KMS-11 (cell line): ENCODE results near the gene SIX4.
"Not testable (repeated sequence)": the region's sequence is repeated elsewhere in the genome, so short reads cannot be mapped to it uniquely, and the experiment has no call there.

Experiments
- H2AFZ ChIP-seq: fragments of 200-600 bp; sonication (generic); 2 replicates; pipeline ENCODE4 v1.6.1; 2016; ENCODE audit warnings: antibody characterized with exemption, mixed run types, low read depth
- H3K27ac ChIP-seq: fragments of 200-600 bp; sonication (generic); 2 replicates; pipeline ENCODE4 v1.6.1; 2016; ENCODE audit warnings: mild to moderate bottlenecking, mixed run types
- H3K27me3 ChIP-seq: fragments of 200-600 bp; sonication (generic); 2 replicates; pipeline ENCODE4 v1.6.1; 2017; ENCODE audit warnings: mild to moderate bottlenecking, low read depth, mixed run types, moderate library complexity; ENCODE audit not compliant: insufficient read depth
- H3K36me3 ChIP-seq: fragments of 200-600 bp; sonication (generic); 2 replicates; pipeline ENCODE4 v1.6.1; 2017; ENCODE audit warnings: mild to moderate bottlenecking, mixed run types; ENCODE audit not compliant: insufficient read depth
- H3K4me1 ChIP-seq: fragments of 200-600 bp; sonication (generic); 2 replicates; pipeline ENCODE4 v1.6.1; 2016; ENCODE audit warnings: mild to moderate bottlenecking, low read depth, mixed run types; ENCODE audit not compliant: poor library complexity, severe bottlenecking
- H3K4me2 ChIP-seq: fragments of 200-600 bp; sonication (generic); 2 replicates; pipeline ENCODE4 v1.7.0; 2016; ENCODE audit warnings: mild to moderate bottlenecking, mixed run types
- H3K4me3 ChIP-seq: fragments of 200-600 bp; sonication (generic); IDR thresholded peaks from 2 replicates; pipeline ENCODE4 v1.6.1; 2017; ENCODE audit warnings: low read depth, low read length, mixed read lengths; ENCODE audit not compliant: insufficient read depth
- H3K79me2 ChIP-seq: fragments of 200-600 bp; sonication (generic); 2 replicates; pipeline ENCODE4 v1.6.1; 2016; ENCODE audit warnings: low read depth, mixed run types; ENCODE audit not compliant: insufficient read depth
- H3K9ac ChIP-seq: fragments of 200-600 bp; sonication (generic); 2 replicates; pipeline ENCODE4 v1.6.1; 2016; ENCODE audit warnings: mild to moderate bottlenecking, mixed run types
- H4K20me1 ChIP-seq: fragments of 200-600 bp; sonication (generic); 2 replicates; pipeline ENCODE4 v1.6.1; 2016; ENCODE audit warnings: mild to moderate bottlenecking, mixed run types; ENCODE audit not compliant: insufficient read depth
- CTCF ChIP-seq: fragments of 200-600 bp; sonication (generic); conservative IDR thresholded peaks from 2 replicates; pipeline ENCODE4 v1.6.1; 2017; ENCODE audit warnings: low read depth, mild to moderate bottlenecking, antibody characterized with exemption, low read length, moderate library complexity, mixed read lengths

Gene SIX4

GRCh38 chr14:60736494-60736893, 12.3 kb upstream of the SIX4 start:
- H3K36me3 ChIP-seq = no peaks in the 10 kb centered on the region
- peaks cover 16% of the 10 kb centered on the region for H3K4me1 ChIP-seq
- H3K79me2 ChIP-seq = peaks cover 17% of the 10 kb centered on the region
- H3K4me3 ChIP-seq = no peak overlapping the region
- TF ChIP-seq CTCF = no peak
- no peaks in the 10 kb centered on the region for H3K27me3 ChIP-seq
- no peak overlapping the region for H2AFZ ChIP-seq
- no peak overlapping the region for H3K4me2 ChIP-seq
- H3K9ac ChIP-seq = no peak overlapping the region
- H3K27ac ChIP-seq = no peak overlapping the region
- H4K20me1 ChIP-seq = no peaks in the 10 kb centered on the region

GRCh38 chr14:60735416-60735815, 11.3 kb upstream of the SIX4 start:
- no peak overlapping the region for H3K27ac ChIP-seq

GRCh38 chr14:60734465-60735242, 10.5 kb upstream of the SIX4 start, which contains the start of gene MNAT1:
Gene MNAT1 (plus strand): TSS chr14:60734761. CDS start chr14:60734863, 102 bp downstream.
- H3K4me1 ChIP-seq = peaks cover 16% of the 10 kb centered on the region
- H2AFZ ChIP-seq = peak within 1 kb of the TSS; percentile 83
- peak within 1 kb of the TSS; percentile 83; the same call in 1 of the 2 replicates for H3K9ac ChIP-seq
- peaks cover 17% of the 10 kb centered on the region for H3K79me2 ChIP-seq
- no peak within 1 kb of the TSS; the same call in 1 of the 2 replicates for H3K27ac ChIP-seq
- TF ChIP-seq CTCF = no peak
- H4K20me1 ChIP-seq = no peaks in the 10 kb centered on the region
- H3K4me3 ChIP-seq = no peak within 1 kb of the TSS
- H3K27me3 ChIP-seq = no peaks in the 10 kb centered on the region
- H3K4me2 ChIP-seq = peak within 1 kb of the TSS; percentile 73
- no peaks in the 10 kb centered on the region for H3K36me3 ChIP-seq

More at GRCh38 chr14:60735416-60735815, 11.3 kb upstream of the SIX4 start:
- no peaks in the 10 kb centered on the region for H3K27me3 ChIP-seq
- H2AFZ ChIP-seq = no peak overlapping the region; the same call in 1 of the 2 replicates
- peaks cover 17% of the 10 kb centered on the region for H3K79me2 ChIP-seq
- no peaks in the 10 kb centered on the region for H3K36me3 ChIP-seq
- H4K20me1 ChIP-seq = no peaks in the 10 kb centered on the region
- peak overlapping the region; percentile 62 for H3K4me2 ChIP-seq
- peak overlapping the region; percentile 83; the same call in 1 of the 2 replicates for H3K9ac ChIP-seq
- H3K4me3 ChIP-seq = no peak overlapping the region
- TF ChIP-seq CTCF = no peak
- H3K4me1 ChIP-seq = peaks cover 16% of the 10 kb centered on the region

- TF ChIP-seq CTCF = no peak
- Histone ChIP-seq H3K36me3 (no peaks in the 10 kb centered on the region), H3K4me3 (no peak overlapping the region), H3K4me2 (no peak overlapping the region), H4K20me1 (no peaks in the 10 kb centered on the region), H3K9ac (no peak overlapping the region), H3K27me3 (no peaks in the 10 kb centered on the region), H2AFZ (no peak overlapping the region), H3K4me1 (peaks cover 16% of the 10 kb centered on the region), H3K79me2 (peaks cover 17% of the 10 kb centered on the region), H3K27ac (no peak overlapping the region)
These were observed 8.8 kb upstream of the SIX4 start for GRCh38 chr14:60732840-60733483.

GRCh38 chr14:60731291-60731690, 7.1 kb upstream of the SIX4 start:
- H3K36me3 ChIP-seq, H3K27ac ChIP-seq, H3K4me3 ChIP-seq, H3K4me2 ChIP-seq, H3K9ac ChIP-seq, H4K20me1 ChIP-seq, H3K27me3 ChIP-seq, H2AFZ ChIP-seq: not testable (repeated sequence)
- Histone ChIP-seq H3K79me2 (peaks cover 14% of the 10 kb centered on the region), H3K4me1 (peaks cover 14% of the 10 kb centered on the region)
